ENCODE results near the gene MARK4.
"Not testable (repeated sequence)": the region's sequence is repeated elsewhere in the genome, so short reads cannot be mapped to it uniquely, and the experiment has no call there.

Gene MARK4

GRCh38 chr19:45243144-45243732 lies 7.8 kb upstream of the MARK4 start:
- no peak for DNase-seq (ENCODE audit: low read depth in 2 of 2)

DNA sequence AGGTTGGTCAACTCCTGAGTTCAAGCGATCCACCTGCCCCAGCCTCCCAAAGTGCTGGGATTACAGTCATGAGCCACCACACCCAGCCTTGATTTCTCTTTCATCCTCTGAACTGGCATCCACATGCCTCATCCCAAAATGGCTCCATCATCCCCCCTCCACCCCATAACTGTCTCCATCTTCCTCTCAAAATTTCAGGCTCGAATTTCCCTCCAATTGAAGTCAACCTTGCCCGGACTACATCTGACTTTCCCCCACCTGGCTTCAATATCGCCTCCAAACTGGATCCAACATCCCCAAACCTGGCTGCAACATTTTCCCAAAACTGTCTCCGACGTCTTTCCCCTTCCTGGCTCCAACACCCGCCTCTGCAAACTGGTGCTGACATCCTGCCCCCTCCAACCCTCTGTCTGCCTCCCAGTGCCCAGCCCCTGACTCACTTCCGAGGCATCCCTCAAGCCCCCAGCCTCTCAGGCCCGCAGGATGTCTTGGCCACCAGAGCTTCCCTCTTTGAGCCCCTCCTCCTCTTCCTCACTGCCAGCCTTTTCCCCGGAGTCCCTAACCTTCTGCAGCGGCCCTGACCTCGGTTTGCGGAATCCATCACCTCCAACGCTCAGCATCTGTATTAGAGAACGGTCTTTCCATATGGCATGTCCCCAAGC lies 6.8 kb upstream of the MARK4 start:
- no peak for DNase-seq (ENCODE audit: low read depth in 2 of 2)

DNA sequence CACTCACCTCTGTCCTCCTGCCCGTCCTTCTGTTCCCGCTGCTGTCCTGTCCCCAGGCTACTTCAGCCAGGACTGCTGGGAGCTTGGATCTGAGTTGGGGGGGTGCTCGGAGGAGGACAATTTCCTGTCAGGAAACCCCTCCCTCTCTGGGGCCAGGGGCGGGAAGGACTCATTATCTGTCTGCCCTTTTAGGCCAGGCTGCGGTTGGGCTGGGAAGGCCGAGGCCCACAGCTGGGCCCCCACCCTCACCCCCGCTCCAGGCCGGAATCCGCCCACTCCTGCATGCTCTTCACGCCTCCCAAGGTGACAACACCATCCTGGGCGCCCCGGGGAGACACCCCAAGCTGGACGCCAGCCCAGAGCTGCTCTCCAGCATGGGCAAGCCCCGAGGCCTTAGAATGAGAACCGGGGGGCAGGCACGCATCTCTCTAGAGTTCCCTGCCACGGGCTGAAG lies 5.7 kb upstream of the MARK4 start, which contains the start of gene EXOC3L2:
TSS of gene EXOC3L2 (minus strand) at position 74 of the 454 bp plus-strand sequence. CDS start 6,362 bp downstream, outside the sequence.
- no peak for DNase-seq (ENCODE audit: low read depth in 2 of 2)

DNA sequence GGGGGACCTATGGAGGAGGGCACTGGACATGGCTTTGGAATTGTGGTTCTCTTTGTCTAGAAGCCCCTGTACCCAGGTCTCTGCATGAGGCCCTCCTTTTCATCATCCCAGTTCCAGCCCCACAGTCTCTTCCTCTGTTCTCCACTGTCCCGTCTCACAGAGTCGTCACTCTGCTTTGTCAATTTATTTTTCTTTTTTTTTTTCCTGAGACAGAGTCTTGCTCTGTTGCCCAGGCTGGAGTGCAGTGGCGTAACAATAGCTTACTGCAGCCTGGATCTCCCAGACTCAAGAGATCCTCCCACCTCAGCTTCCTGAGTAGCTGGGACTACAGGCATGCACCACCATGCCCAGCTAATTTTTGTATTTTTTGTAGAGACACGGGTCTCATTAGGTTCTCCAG lies 5.2 kb upstream of the MARK4 start:
- no peak for DNase-seq (ENCODE audit: low read depth in 2 of 2)

DNA sequence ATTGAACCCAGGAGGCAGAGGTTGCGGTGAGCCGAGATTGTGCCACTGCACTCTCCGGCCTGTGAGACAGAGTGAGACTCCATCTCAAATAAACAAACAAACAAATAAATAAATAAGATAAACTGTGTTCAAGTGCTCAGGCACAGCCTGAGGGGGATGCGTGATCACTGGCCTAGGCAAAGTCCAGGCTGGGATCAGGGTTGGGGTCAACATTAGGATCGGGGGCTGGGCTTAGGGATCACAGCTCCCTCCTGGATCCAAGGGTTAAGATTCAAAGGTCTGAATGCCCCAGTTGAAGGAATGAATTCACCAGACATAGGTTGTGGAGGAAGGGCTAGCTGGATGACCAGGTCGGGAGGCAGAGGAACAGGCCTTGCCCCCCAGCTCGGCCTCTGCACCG lies 3.9 kb upstream of the MARK4 start:
- DNase-seq (ENCODE audit: low read depth in 2 of 2) = no peak

DNA sequence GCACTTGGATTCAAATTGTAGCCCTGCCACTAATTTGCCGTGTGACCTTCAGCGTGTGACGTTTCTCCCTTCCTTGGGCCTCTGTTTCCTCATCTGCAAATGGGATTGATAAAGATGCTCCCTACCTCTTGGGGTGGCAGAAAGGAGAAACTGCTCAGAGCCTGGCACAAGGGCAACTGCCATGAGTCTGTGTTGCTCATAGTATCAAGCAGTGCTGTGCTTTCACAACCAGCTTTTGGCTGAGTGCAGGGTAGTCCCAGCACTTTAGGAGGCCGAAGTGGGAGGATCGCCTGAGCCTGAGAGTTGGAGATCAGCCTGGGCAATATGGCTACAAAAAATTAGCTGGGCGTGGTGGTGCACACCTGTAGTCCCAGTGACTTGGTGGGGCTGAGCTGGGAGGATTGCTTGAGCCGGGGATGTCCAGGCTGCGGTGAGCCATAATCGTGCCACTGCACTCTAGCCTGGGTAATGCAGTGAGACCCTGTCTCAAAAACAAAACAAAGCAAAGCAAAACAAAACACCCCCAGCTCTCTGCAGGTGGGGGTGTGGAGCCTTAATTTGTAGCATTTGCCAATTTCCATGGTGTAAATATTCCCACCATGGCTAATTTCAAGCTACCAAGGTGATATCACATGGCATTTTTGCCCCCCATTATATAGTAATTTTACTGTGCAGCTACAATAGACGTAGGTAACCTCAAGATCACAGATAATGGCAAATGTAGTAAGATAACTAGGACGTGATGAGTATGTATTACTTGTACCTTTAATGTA lies 1.6 kb upstream of the MARK4 start:
- DNase-seq (ENCODE audit: low read depth in 2 of 2) = no peak

- no peak for DNase-seq (ENCODE audit: low read depth in 2 of 2)
Observed at GRCh38 chr19:45250216-45250831, 747 bp upstream of the MARK4 start.

- no peak for DNase-seq (ENCODE audit: low read depth in 2 of 2)
Observed at GRCh38 chr19:45251452-45252354, 632 bp downstream of the MARK4 start.

- DNase-seq (ENCODE audit: low read depth in 2 of 2) = no peak
Observed at GRCh38 chr19:45253396-45254027, 2.4 kb downstream of the MARK4 start.

DNA sequence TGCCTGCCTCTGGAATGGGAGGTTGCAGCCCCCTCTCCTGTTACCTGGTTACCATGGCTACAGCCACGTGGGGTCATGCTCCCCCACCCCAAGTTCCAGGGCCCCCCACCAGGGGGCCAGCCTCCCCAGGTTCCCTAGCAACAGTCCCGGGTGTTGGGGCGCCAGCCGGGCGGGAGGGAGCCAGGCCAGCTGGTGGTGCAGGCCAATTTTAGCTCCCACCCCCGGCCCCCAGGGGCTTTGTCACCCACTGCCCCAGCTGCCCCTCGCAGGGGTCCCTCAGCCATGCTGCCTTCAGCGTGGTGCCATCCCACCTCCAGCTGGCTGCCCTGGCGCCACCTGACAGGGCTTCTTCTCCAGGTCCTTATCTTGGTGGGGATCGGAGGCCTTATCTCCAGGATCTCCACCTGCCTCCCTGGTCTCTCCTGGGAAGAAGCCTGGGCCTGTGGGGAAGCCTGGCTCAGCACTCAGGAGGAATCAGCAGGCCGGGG lies 3.0 kb downstream of the MARK4 start:
- no peak for DNase-seq (ENCODE audit: low read depth in 2 of 2)

- no peak for DNase-seq (ENCODE audit: low read depth in 2 of 2)
Observed at GRCh38 chr19:45255611-45256157, 4.6 kb downstream of the MARK4 start.

GRCh38 chr19:45256836-45257235 lies 5.8 kb downstream of the MARK4 start:
- DNase-seq (ENCODE audit: low read depth in 2 of 2) = no peak

DNA sequence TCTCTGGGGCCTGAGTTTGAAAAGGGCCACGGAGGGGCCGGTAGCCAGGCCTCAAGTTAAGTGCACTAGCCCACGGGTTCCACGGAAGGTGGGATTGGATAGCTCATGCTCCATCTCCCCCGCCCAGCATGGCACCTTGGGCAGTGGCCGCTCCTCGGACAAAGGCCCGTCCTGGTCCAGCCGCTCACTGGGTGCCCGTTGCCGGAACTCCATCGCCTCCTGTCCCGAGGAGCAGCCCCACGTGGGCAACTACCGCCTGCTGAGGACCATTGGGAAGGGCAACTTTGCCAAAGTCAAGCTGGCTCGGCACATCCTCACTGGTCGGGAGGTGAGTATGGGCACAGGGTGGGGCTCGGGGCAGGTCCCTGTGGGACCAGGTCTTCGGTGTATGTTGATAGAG lies 7.8 kb downstream of the MARK4 start:
- DNase-seq (ENCODE audit: low read depth in 2 of 2) = no peak

GRCh38 chr19:45262570-45262969 lies 11.5 kb downstream of the MARK4 start:
- DNase-seq (ENCODE audit: low read depth in 2 of 2) = no peak

DNA sequence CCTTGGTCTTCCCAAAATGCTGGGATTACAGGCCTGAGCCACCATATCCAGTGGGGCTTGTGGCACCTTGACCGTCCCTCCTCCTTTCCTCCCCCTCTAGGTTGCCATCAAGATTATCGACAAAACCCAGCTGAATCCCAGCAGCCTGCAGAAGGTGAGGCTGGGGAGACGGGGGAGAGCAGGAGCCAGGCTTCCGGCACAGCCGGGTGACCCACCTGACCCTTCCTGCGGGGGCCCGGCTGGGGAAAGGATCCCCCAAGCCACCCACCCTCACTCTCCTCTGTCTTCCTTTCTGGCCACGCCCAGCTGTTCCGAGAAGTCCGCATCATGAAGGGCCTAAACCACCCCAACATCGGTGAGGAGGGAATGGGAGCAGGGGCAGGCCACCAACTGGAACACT lies 11.9 kb downstream of the MARK4 start:
- DNase-seq (ENCODE audit: low read depth in 2 of 2) = no peak

DNA sequence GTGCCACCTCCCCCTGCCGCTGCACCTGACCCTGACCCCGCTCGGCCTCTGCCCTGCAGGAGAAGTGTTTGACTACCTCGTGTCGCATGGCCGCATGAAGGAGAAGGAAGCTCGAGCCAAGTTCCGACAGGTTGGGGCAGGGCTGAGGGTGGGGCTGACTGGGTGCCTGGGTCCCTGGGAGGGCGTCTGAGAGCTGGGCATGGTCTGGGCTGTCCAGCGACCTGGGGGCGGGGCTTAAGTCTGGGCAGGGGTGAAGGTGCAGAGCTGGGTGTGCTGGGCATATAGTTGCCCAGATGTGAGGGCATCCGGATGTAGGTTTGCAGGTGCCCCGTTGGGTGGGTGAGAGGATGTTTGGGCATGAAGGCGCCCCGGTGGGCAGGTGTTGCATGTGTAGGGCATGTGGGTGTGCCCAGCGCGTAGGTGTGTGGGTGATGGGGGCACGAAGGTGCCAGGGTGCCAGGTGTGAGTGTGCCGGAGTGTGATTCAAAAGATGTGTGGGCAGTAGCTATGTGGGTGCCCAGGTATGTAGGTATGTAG lies 13.8 kb downstream of the MARK4 start:
- no peak for DNase-seq (ENCODE audit: low read depth in 2 of 2)

- DNase-seq (ENCODE audit: low read depth in 2 of 2) = no peak
Observed at GRCh38 chr19:45265375-45265774, 14.3 kb downstream of the MARK4 start.

DNA sequence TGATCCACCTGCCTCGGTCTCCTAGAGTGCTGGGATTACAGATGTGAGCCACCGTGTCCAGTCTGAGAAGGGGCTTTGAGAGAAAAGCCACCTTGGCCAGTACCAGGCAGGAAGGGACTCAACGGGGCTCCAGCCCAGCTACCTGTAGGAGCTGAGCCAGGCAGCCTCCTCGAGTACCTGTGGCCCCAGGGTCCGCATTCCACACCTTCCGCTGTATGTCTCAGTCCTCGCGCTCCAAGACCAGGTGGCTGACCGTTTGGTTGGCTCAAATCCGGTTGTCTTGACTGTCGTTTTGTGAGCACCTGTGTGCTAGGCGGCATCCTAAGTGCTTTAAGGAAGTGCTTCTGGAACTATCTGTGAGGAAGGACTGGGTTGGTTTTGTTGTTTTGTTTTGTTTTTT lies 16.2 kb downstream of the MARK4 start:
- no peak for DNase-seq (ENCODE audit: low read depth in 2 of 2)

- not testable (repeated sequence) for DNase-seq (ENCODE audit: low read depth in 2 of 2)
Observed at GRCh38 chr19:45269939-45270338, 18.9 kb downstream of the MARK4 start.

DNA sequence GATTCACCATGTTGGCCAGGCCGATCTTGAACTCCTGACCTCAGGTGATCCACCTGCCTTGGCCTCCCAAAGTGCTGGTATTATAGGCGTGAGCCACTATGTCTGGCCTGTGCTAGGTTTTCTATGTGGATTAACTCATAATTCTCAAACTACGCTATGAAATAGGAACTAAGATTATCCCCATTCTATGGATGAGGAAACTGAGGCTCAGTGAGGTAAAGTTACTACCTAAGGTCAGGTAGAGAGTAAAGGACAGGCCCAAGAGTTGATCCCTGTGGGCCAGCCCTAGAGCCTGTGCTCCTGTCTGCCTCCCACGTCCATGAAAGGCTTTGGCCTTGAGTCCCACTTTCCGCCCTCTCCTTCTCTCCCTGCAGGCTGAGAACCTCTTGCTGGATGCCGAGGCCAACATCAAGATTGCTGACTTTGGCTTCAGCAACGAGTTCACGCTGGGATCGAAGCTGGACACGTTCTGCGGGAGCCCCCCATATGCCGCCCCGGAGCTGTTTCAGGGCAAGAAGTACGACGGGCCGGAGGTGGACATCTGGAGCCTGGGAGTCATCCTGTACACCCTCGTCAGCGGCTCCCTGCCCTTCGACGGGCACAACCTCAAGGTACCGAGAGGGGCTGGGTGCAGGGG lies 20.1 kb downstream of the MARK4 start:
- DNase-seq (ENCODE audit: low read depth in 2 of 2) = no peak

Measured in fibroblast of skin of left quadriceps (primary cell).